OCI-LY1 (cell line): ENCODE measurements around the gene TMEM175.

Experiments
- EZH2 ChIP-seq: fragments of 200-600 bp; sonication (generic), shearing (Covaris generic); IDR thresholded peaks from 2 replicates; pipeline ENCODE4 v1.8.0; 2017; ENCODE audit warnings: borderline replicate concordance, mixed run types, mild to moderate bottlenecking, antibody characterized with exemption, low read length, moderate library complexity, mixed read lengths
- TF ChIP-seq, protein P1 (sequence below): fragments of 200-600 bp; sonication (generic), shearing (Covaris generic); IDR thresholded peaks from 2 replicates; pipeline ENCODE4 v1.5.1; 2017; ENCODE audit warnings: mild to moderate bottlenecking, antibody characterized with exemption, low read length, moderate library complexity, mixed read lengths

DNA sequence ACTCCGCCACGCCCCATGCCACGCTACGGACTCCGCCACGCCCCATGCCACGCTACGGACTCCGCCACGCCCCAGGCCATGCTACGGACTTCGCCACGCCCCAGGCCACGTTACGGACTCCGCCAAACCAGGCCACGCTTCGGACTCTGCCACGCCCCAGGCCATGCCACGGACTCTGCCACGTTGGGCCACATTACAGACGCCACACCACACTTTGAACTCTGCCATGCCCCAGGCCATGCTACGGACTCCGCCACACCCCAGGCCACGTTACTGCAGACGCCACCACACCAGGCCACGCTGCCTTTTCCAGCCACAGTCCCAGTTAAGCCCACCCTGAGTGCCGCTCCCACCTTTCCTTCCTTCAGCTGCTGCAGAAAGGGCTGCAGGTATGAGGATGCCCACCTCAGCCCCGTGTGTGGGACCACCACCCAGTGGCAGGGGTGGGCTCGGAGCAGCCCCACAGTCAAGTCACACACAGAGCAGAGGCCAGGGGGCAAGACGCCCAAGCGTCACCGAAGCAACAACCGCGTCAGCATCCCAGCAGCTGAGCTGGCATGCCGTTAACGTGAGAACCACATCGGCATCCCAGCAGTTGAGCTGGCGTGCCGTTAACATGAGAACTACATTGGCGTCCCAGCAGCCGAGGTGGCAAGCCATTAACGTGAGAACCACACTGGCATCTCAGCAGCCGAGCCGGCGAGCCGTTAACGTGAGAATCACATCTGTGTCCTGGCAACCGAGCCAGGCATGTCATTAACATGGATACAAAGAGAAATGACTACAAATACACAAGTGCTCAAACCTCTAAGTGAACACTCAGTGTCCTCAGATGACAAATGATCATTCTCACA lies 26.5 kb upstream of the TMEM175 start:
- TF ChIP-seq EZH2: no peak
- TF ChIP-seq, protein P1, sequence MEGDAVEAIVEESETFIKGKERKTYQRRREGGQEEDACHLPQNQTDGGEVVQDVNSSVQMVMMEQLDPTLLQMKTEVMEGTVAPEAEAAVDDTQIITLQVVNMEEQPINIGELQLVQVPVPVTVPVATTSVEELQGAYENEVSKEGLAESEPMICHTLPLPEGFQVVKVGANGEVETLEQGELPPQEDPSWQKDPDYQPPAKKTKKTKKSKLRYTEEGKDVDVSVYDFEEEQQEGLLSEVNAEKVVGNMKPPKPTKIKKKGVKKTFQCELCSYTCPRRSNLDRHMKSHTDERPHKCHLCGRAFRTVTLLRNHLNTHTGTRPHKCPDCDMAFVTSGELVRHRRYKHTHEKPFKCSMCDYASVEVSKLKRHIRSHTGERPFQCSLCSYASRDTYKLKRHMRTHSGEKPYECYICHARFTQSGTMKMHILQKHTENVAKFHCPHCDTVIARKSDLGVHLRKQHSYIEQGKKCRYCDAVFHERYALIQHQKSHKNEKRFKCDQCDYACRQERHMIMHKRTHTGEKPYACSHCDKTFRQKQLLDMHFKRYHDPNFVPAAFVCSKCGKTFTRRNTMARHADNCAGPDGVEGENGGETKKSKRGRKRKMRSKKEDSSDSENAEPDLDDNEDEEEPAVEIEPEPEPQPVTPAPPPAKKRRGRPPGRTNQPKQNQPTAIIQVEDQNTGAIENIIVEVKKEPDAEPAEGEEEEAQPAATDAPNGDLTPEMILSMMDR: no peak
